ENCODE measurements around the gene SCN5A. TPM values are rescaled to one million over a fixed set of nuclear protein-coding genes. Genes with fewer than 3 reads are reported as not detected.

The SCN5A gene
- polyA plus RNA-seq, 1 donor from 2014 or later, result not detected

GRCh38 chr3:38601956-38602550 is 47.4 kb downstream of the SCN5A start:
- Histone ChIP-seq H3K9me3 (ENCODE audit: low read length) (no peaks in the 10 kb centered on the region), H3K9me2 (ENCODE audit: insufficient read depth, low read length) (no peaks in the 10 kb centered on the region), H3K9ac (ENCODE audit: low read length) (no peak overlapping the region), H3K27ac (ENCODE audit: low read length) (no peak overlapping the region), H3F3A (ENCODE audit: insufficient read depth, low read length, poor library complexity, severe bottlenecking) (no peaks in the 10 kb centered on the region), H4K20me1 (ENCODE audit: insufficient read depth) (no peaks in the 10 kb centered on the region), H3K79me2 (replicated peaks; ENCODE audit: insufficient read depth, low read length) (no peaks in the 10 kb centered on the region), H3K4me3 (ENCODE audit: low read length) (no peak overlapping the region), H3K27me3 (ENCODE audit: insufficient read depth, low read depth, low read length) (no peaks in the 10 kb centered on the region), H3K4me2 (ENCODE audit: low read length) (no peak overlapping the region), H2AFZ (ENCODE audit: low read depth, low read length) (no peak overlapping the region), H3K36me3 (ENCODE audit: insufficient read depth, low read length) (no peaks in the 10 kb centered on the region)
- TF ChIP-seq RAD21 (conservative IDR thresholded peaks at IDR 0.05) (no peak), TAF1 (IDR thresholded peaks at IDR 0.05; ENCODE audit: low read depth) (no peak), EP300 (conservative IDR thresholded peaks at IDR 0.05; ENCODE audit: poor library complexity, severe bottlenecking) (no peak), CTCF (IDR thresholded peaks at IDR 0.05; ENCODE audit: poor library complexity, severe bottlenecking) (no peak), POLR2AphosphoS5 (IDR thresholded peaks at IDR 0.05) (no peak), SMC3 (conservative IDR thresholded peaks at IDR 0.05; ENCODE audit: poor library complexity) (no peak), REST (IDR thresholded peaks at IDR 0.05; ENCODE audit: borderline replicate concordance) (no peak), EZH2 (IDR thresholded peaks at IDR 0.05; ENCODE audit: borderline replicate concordance, insufficient read depth, low read length, poor library complexity, severe bottlenecking) (no peak), MXI1 (conservative IDR thresholded peaks at IDR 0.05; ENCODE audit: poor library complexity, severe bottlenecking) (no peak)

GRCh38 chr3:38600551-38600950 is 48.9 kb downstream of the SCN5A start:
- Histone ChIP-seq H3K27ac (ENCODE audit: low read length) (no peak overlapping the region), H3F3A (ENCODE audit: insufficient read depth, low read length, poor library complexity, severe bottlenecking) (no peaks in the 10 kb centered on the region), H3K36me3 (ENCODE audit: insufficient read depth, low read length) (no peaks in the 10 kb centered on the region), H3K4me2 (ENCODE audit: low read length) (no peak overlapping the region), H3K27me3 (ENCODE audit: insufficient read depth, low read depth, low read length) (no peaks in the 10 kb centered on the region), H3K79me2 (replicated peaks; ENCODE audit: insufficient read depth, low read length) (no peaks in the 10 kb centered on the region), H3K9me2 (ENCODE audit: insufficient read depth, low read length) (no peaks in the 10 kb centered on the region), H3K9ac (ENCODE audit: low read length) (no peak overlapping the region), H3K9me3 (ENCODE audit: low read length) (no peaks in the 10 kb centered on the region), H2AFZ (ENCODE audit: low read depth, low read length) (no peak overlapping the region), H4K20me1 (ENCODE audit: insufficient read depth) (no peaks in the 10 kb centered on the region), H3K4me3 (ENCODE audit: low read length) (no peak overlapping the region)
- TF ChIP-seq RAD21 (conservative IDR thresholded peaks at IDR 0.05), result no peak
- no peak for TF ChIP-seq MXI1 (conservative IDR thresholded peaks at IDR 0.05; ENCODE audit: poor library complexity, severe bottlenecking)
- TF ChIP-seq CTCF (IDR thresholded peaks at IDR 0.05; ENCODE audit: poor library complexity, severe bottlenecking), result no peak
- no peak for TF ChIP-seq EP300 (conservative IDR thresholded peaks at IDR 0.05; ENCODE audit: poor library complexity, severe bottlenecking)
- no peak for TF ChIP-seq SMC3 (conservative IDR thresholded peaks at IDR 0.05; ENCODE audit: poor library complexity)
- TF ChIP-seq EZH2 (IDR thresholded peaks at IDR 0.05; ENCODE audit: borderline replicate concordance, insufficient read depth, low read length, poor library complexity, severe bottlenecking), result no peak
- no peak for TF ChIP-seq REST (IDR thresholded peaks at IDR 0.05; ENCODE audit: borderline replicate concordance)

All from neural cell (in vitro differentiated cells).